HG03025 (cell line): ENCODE data around the gene FGB.

Experiments
- ATAC-seq: cut with Tn5 transposase; IDR thresholded peaks from one replicate; pipeline ENCODE4 v1.9.1; 2021; ENCODE audit warnings: mild to moderate bottlenecking, moderate library complexity; ENCODE audit not compliant: unreplicated experiment, low FRiP score

FGB gene

GRCh38 chr4:154564311-154564710 lies 1.5 kb downstream of the FGB start:
- no peak for ATAC-seq

- ATAC-seq: no peak
Observed at GRCh38 chr4:154565704-154566103, 2.9 kb downstream of the FGB start.

GRCh38 chr4:154566639-154567204 lies 3.9 kb downstream of the FGB start:
- no peak for ATAC-seq

- no peak for ATAC-seq
Observed at GRCh38 chr4:154569028-154569427, 6.2 kb downstream of the FGB start.

- ATAC-seq: no peak
Observed at GRCh38 chr4:154569584-154569983, 6.8 kb downstream of the FGB start.

GRCh38 chr4:154573190-154573870 lies 10.5 kb downstream of the FGB start:
- no peak for ATAC-seq

- ATAC-seq: no peak
Observed at GRCh38 chr4:154574311-154574710, 11.5 kb downstream of the FGB start.

GRCh38 chr4:154577324-154577723 lies 14.5 kb downstream of the FGB start:
- ATAC-seq: no peak

- no peak for ATAC-seq
Observed at GRCh38 chr4:154578919-154579318, 16.1 kb downstream of the FGB start.

GRCh38 chr4:154579927-154580326 lies 17.1 kb downstream of the FGB start:
- ATAC-seq: no peak

- ATAC-seq: no peak
Observed at GRCh38 chr4:154582723-154583122, 19.9 kb downstream of the FGB start.

GRCh38 chr4:154583230-154583629 lies 20.4 kb downstream of the FGB start:
- no peak for ATAC-seq

GRCh38 chr4:154583677-154584076 lies 20.9 kb downstream of the FGB start:
- no peak for ATAC-seq

- ATAC-seq: no peak
Observed at GRCh38 chr4:154584259-154584658, 21.4 kb downstream of the FGB start.

GRCh38 chr4:154585369-154586018 lies 22.7 kb downstream of the FGB start:
- no peak for ATAC-seq

GRCh38 chr4:154586296-154587033 lies 23.7 kb downstream of the FGB start:
- no peak for ATAC-seq

- ATAC-seq: no peak
Observed at GRCh38 chr4:154588198-154588597, 25.4 kb downstream of the FGB start.

- ATAC-seq: no peak
Observed at GRCh38 chr4:154589296-154590197, 26.7 kb downstream of the FGB start.

- ATAC-seq: no peak
Observed at GRCh38 chr4:154590329-154591006, 27.7 kb downstream of the FGB start, which contains the start of gene FGA. Gene FGA, minus strand, starts transcription at chr4:154590742. Its CDS starts 55 bp downstream, at chr4:154590687.

- no peak for ATAC-seq
Observed at GRCh38 chr4:154591890-154592289, 29.1 kb downstream of the FGB start.
